K562 (cell line): ENCODE measurements around the gene DUSP10. TPM values are rescaled to one million over a fixed set of nuclear protein-coding genes. Genes with fewer than 3 reads are reported as not detected.

Experiments
- CTCF ChIP-seq, 3 experiments: IDR thresholded peaks in 2 of 3; conservative IDR thresholded peaks in 1 of 3; 2 replicates each; pipeline ENCODE4 v1.5.1; 2011 to 2012; ENCODE audit warnings: low read length in 3 of 3, mild to moderate bottlenecking in 3 of 3, control low read depth in 2 of 3, improper control_type of control experiment in 1 of 3, inconsistent platforms in 1 of 3, low read depth in 1 of 3, mixed read lengths in 1 of 3, moderate library complexity in 1 of 3; ENCODE audit not compliant: insufficient read depth in 2 of 3
- DDX20 ChIP-seq: fragments of 450-650 bp; IDR thresholded peaks from 2 replicates; pipeline ENCODE4 v1.6.1; 2016; ENCODE audit warnings: missing genetic modification characterization, low read depth, mild to moderate bottlenecking, missing compliant biosample characterization, moderate library complexity
- PATZ1 ChIP-seq: fragments of 250-450 bp; sonication (Bioruptor Pico); IDR thresholded peaks from 2 replicates; pipeline ENCODE4 v1.5.0; 2020; ENCODE audit warnings: mild to moderate bottlenecking, borderline replicate concordance
- RREB1 ChIP-seq: fragments of 250-450 bp; sonication (Bioruptor Pico); IDR thresholded peaks from 2 replicates; pipeline ENCODE4 v1.4.0; 2020
- ZBTB8A ChIP-seq: fragments of 450-650 bp; IDR thresholded peaks from 2 replicates; pipeline ENCODE4 v1.6.1; 2018; ENCODE audit warnings: mild to moderate bottlenecking, moderate library complexity; ENCODE audit not compliant: partially characterized antibody
- ZBTB9 ChIP-seq: fragments of 450-650 bp; formaldehyde crosslinking; IDR thresholded peaks from 2 replicates; pipeline ENCODE4 v1.4.0; 2020; ENCODE audit warnings: mild to moderate bottlenecking, moderate library complexity
- ZNF197 ChIP-seq: fragments of 200-800 bp; sonication (Bioruptor generic); IDR thresholded peaks from 2 replicates; pipeline ENCODE4 v1.6.1; 2016; ENCODE audit warnings: low read depth, missing genetic modification characterization, missing compliant biosample characterization
- ZNF609 ChIP-seq: sonication (generic); formaldehyde crosslinking; IDR thresholded peaks from 2 replicates; pipeline ENCODE4 v1.8.1; 2023; ENCODE audit warnings: missing genetic modification reagents, mild to moderate bottlenecking, borderline replicate concordance
- polyA plus RNA-seq, 8 experiments: library from polyadenylated mRNA; depleted of rRNA in 4 of 8; stranded (reverse) in 5 of 8; unstranded in 3 of 8; fragments of >200 nt; fragmentation: Nextera tagmentation in 2 of 8; fragmentation: Illumina TruSeq in 1 of 8; extraction: Ambion mirVana in 2 of 8; extraction: Trizol in 1 of 8; gene quantifications; 2 replicates each; pipeline versions ENCODE4 v1.2.1 to v1.2.3, GENCODE V29; 2011 to 2014; ENCODE audit warnings: inconsistent platforms in 1 of 8, missing spikeins in 1 of 8
- total RNA-seq, 7 experiments: library from RNA; depleted of rRNA in 6 of 7; stranded (reverse); fragments of >200 nt in 6 of 7; fragmentation: Illumina TruSeq in 2 of 7; extraction: Trizol in 2 of 7; gene quantifications; 2 replicates each; pipeline versions ENCODE4 v1.2.1 to v1.2.3, GENCODE V29; 2011 to 2021; ENCODE audit warnings: low replicate concordance in 1 of 7

The DUSP10 gene
- total and polyA plus RNA-seq, 9 of the 15 experiments (the other 6 are each of a cell fraction or from before 2014, with no cell fraction given): 1.7 to 8.3 (median 6.1) TPM

- TF ChIP-seq CTCF (IDR thresholded peaks at IDR 0.05 in 2 of 3, conservative IDR thresholded peaks at IDR 0.05 in 1 of 3; ENCODE audit: insufficient read depth in 2 of 3, low read depth in 1 of 3, low read length in 3 of 3) (peak in 2 of 3 experiments; percentile 37 to 53; a peak in 4 of 6 replicates), ZNF609 (CRISPR knock-in tag) (no peak), ZBTB9 (no peak), DDX20 (tag) (no peak), ZBTB8A (no peak), RREB1 (no peak), PATZ1 (CRISPR knock-in tag) (no peak), ZNF197 (CRISPR knock-in tag) (no peak)
Observed at GRCh38 chr1:221742555-221743415, 896 bp upstream of the DUSP10 start (continued).
